Endothelial cell (in vitro differentiated cells): ENCODE measurements around the gene UPK1B. TPM values are rescaled to one million over a fixed set of nuclear protein-coding genes. Genes with fewer than 3 reads are reported as not detected.
"Not testable (repeated sequence)": the region's sequence is repeated elsewhere in the genome, so short reads cannot be mapped to it uniquely, and the experiment has no call there.

Source experiments
- DNase-seq: peaks from one replicate; pipeline ENCODE4 v3.0.0; 2021; ENCODE audit warnings: low spot score
- H3K27ac Mint-ChIP-seq: one replicate; pipeline ENCODE4 v1.8.0; 2021; ENCODE audit warnings: mixed read lengths, inconsistent platforms; ENCODE audit not compliant: unreplicated experiment
- H3K27me3 Mint-ChIP-seq: one replicate; pipeline ENCODE4 v1.8.0; 2021; ENCODE audit warnings: mild to moderate bottlenecking, moderate library complexity, mixed read lengths, inconsistent platforms; ENCODE audit not compliant: unreplicated experiment
- H3K36me3 Mint-ChIP-seq: one replicate; pipeline ENCODE4 v1.8.0; 2021; ENCODE audit warnings: mild to moderate bottlenecking, low read depth, mixed read lengths, inconsistent platforms; ENCODE audit not compliant: unreplicated experiment
- H3K4me1 Mint-ChIP-seq: one replicate; pipeline ENCODE4 v1.8.0; 2021; ENCODE audit warnings: mild to moderate bottlenecking, mixed read lengths, inconsistent platforms; ENCODE audit not compliant: unreplicated experiment
- H3K4me3 Mint-ChIP-seq: one replicate; pipeline ENCODE4 v1.8.0; 2021; ENCODE audit warnings: mild to moderate bottlenecking, mixed read lengths, inconsistent platforms; ENCODE audit not compliant: unreplicated experiment
- H3K9me3 Mint-ChIP-seq: one replicate; pipeline ENCODE4 v1.8.0; 2021; ENCODE audit warnings: mixed read lengths, inconsistent platforms; ENCODE audit not compliant: unreplicated experiment
- CTCF ChIP-seq: fragments of 200-600 bp; sonication (generic); IDR thresholded peaks from one replicate; pipeline ENCODE4 v1.5.0; 2021; ENCODE audit warnings: antibody characterized with exemption; ENCODE audit not compliant: unreplicated experiment
- total RNA-seq: library from RNA; stranded (reverse); fragmentation: NEBNext Ultra II Directional; extraction: Animal tissue kit (Norgen Biotek cat#: 25700); gene quantifications from one replicate; pipeline ENCODE4 v1.2.1, GENCODE V29; 2021; ENCODE audit not compliant: unreplicated experiment

UPK1B gene
- total RNA-seq, 1 donor from 2014 or later = not detected

GRCh38 chr3:119240101-119240590, 66.7 kb downstream of the UPK1B start:
- peak overlapping the region; percentile 62 for H3K27ac Mint-ChIP-seq
- peaks cover 6% of the 10 kb centered on the region for H3K27me3 Mint-ChIP-seq
- no peaks in the 10 kb centered on the region for H3K9me3 Mint-ChIP-seq
- H3K4me1 Mint-ChIP-seq = peaks cover 6% of the 10 kb centered on the region
- peak; percentile 7 for DNase-seq
- H3K36me3 Mint-ChIP-seq = peaks cover 6% of the 10 kb centered on the region
- peak overlapping the region; percentile 87 for H3K4me3 Mint-ChIP-seq
- no peak for TF ChIP-seq CTCF

- peak within 1 kb of the TSS; percentile 87 for H3K4me3 Mint-ChIP-seq
- peak within 1 kb of the TSS; percentile 64 for H3K27ac Mint-ChIP-seq
- TF ChIP-seq CTCF = no peak
- H3K36me3 Mint-ChIP-seq = peaks cover 6% of the 10 kb centered on the region
- peaks cover 6% of the 10 kb centered on the region for H3K27me3 Mint-ChIP-seq
- H3K9me3 Mint-ChIP-seq = no peaks in the 10 kb centered on the region
- H3K4me1 Mint-ChIP-seq = peaks cover 6% of the 10 kb centered on the region
- DNase-seq = peak; percentile 80
Measured at GRCh38 chr3:119240591-119241434, 67.4 kb downstream of the UPK1B start, which contains the start of gene B4GALT4. Gene B4GALT4, minus strand, starts transcription at chr3:119240878. Its CDS starts 10,779 bp downstream, at chr3:119230099.

GRCh38 chr3:119242387-119243057, 69.1 kb downstream of the UPK1B start:
- H3K27ac Mint-ChIP-seq, DNase-seq, H3K4me1 Mint-ChIP-seq, H3K9me3 Mint-ChIP-seq, H3K4me3 Mint-ChIP-seq, H3K36me3 Mint-ChIP-seq, H3K27me3 Mint-ChIP-seq: not testable (repeated sequence)

GRCh38 chr3:119243058-119243529, 69.7 kb downstream of the UPK1B start:
- H3K27ac Mint-ChIP-seq, H3K9me3 Mint-ChIP-seq, DNase-seq, H3K4me1 Mint-ChIP-seq, H3K27me3 Mint-ChIP-seq, H3K4me3 Mint-ChIP-seq: not testable (repeated sequence)
- peaks cover 11% of the 10 kb centered on the region for H3K36me3 Mint-ChIP-seq

GRCh38 chr3:119243712-119244111, 70.3 kb downstream of the UPK1B start:
- H3K4me1 Mint-ChIP-seq = peaks cover 6% of the 10 kb centered on the region
- H3K27me3 Mint-ChIP-seq = peaks cover 6% of the 10 kb centered on the region
- peaks cover 11% of the 10 kb centered on the region for H3K36me3 Mint-ChIP-seq
- no peak overlapping the region for H3K27ac Mint-ChIP-seq
- no peak for DNase-seq
- TF ChIP-seq CTCF = no peak
- no peaks in the 10 kb centered on the region for H3K9me3 Mint-ChIP-seq
- no peak overlapping the region for H3K4me3 Mint-ChIP-seq
